Measurements from ENCODE around the gene FUNDC1.

Gene FUNDC1

GRCh38 chrX:44503560-44503959 lies 39.1 kb downstream of the FUNDC1 start:
- H3K4me3 ChIP-seq (ENCODE audit: low read length) = no peak overlapping the region
- no peak for TF ChIP-seq ZNF274 (IDR thresholded peaks at IDR 0.05; ENCODE audit: low read depth, low read length)

- no peak for TF ChIP-seq ZNF274 (IDR thresholded peaks at IDR 0.05; ENCODE audit: low read depth, low read length)
- H3K4me3 ChIP-seq (ENCODE audit: low read length) = no peak overlapping the region
Observed at GRCh38 chrX:44495091-44495490, 47.6 kb downstream of the FUNDC1 start.

- TF ChIP-seq ZNF274 (IDR thresholded peaks at IDR 0.05; ENCODE audit: low read depth, low read length) = no peak
- no peak overlapping the region for H3K4me3 ChIP-seq (ENCODE audit: low read length)
Observed at GRCh38 chrX:44494357-44494756, 48.3 kb downstream of the FUNDC1 start.

DNA sequence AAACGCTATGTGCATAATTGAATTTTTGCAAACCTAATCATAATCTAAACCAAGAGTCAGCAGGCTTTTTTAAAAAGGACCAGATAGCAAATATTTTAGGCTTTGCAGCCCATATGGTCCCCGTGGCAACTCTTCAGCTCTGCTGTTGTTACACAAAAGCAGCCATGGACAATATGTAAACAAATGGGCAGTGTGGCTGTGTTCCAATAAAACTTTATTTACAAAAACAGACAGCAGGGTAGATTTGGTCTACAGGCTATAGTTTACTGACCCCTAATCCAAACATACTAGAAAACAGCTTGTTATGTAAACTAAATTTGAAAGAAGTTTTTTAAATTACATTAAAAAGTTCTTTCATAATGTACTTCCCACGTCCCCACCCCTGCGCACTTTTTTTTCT lies 53.1 kb downstream of the FUNDC1 start:
- TF ChIP-seq ZNF274 (IDR thresholded peaks at IDR 0.05; ENCODE audit: low read depth, low read length) = no peak

DNA sequence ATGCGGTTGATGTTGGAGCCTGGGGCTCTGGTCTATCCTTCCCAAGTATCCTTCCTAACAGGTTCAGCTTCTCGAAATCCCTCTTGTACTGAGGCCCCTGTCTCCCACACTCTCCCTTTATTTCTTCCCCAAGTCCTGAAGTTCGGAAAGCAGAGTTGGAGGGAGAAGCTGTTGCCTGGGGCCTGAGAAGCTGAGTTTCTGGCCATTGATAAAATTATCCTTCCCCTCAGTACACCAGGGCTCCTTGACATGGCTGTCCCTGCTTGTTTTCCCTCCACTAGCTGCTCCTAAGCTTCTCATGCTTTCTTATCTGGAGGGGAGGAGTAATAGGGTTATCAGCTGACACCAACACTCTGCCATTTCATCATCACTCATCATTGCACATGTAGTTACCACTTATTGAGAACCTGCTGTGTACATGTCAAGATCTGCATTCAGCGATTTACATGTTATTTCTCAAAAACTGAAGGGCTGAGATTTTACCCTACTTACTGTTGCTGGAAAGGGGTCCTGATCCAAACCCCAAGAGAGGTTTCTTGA lies 58.0 kb downstream of the FUNDC1 start:
- H3K4me3 ChIP-seq (ENCODE audit: low read length) = no peak overlapping the region
- no peak for TF ChIP-seq ZNF274 (IDR thresholded peaks at IDR 0.05; ENCODE audit: low read depth, low read length)

More for the DNA sequence above, 53.1 kb downstream of the FUNDC1 start:
- no peak overlapping the region for H3K4me3 ChIP-seq (ENCODE audit: low read length)

DNA sequence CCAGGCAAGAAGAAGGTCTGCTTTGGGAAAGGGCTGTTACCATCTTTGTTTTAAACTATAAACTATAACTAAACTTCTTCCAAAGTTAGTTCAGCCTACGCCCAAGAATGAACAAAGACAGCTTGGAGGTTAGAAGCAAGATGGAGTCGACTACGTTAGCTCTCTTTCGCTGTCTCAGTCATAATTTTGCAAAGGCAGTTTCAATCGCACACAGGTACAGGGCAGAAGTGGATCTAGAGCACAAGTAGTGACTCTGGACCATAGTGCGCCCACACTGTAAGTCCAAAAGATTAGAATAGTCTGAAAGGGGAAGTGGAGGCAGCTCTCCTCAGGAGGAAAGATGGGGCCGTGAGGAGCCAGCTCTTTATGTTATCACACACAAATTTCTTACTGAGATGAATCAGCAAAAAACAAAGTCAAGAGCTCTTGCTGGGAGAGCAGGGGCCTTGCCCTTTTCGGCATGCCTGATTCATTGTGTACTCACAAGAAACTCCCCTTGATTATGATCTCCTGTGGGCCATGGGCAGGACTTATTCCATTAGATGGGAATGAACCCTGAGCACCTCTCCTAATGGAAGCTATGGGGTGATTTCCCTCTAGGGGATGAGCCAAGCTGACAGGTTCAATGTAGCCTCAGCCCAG lies 58.6 kb downstream of the FUNDC1 start:
- TF ChIP-seq ZNF274 (IDR thresholded peaks at IDR 0.05; ENCODE audit: low read depth, low read length) = no peak
- no peak overlapping the region for H3K4me3 ChIP-seq (ENCODE audit: low read length)

DNA sequence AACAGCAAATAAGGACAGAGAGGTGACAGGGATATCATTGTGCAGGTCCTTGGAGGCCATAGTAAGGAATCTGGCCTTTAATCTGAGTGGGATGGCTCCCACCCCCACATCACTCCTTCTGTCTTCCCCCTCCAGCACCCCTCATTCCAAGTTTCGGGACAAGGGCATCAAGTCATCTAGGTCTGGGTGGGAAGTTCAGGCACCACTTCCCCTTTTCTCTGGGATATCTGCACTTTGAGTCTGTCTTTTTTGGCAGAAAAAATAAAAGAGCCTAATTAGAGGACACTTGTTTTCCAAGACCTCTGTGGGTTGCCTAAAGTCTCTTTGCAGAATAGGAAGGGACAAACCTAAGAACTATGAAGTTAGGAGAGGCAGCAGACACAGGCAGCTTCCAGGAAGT lies 60.1 kb downstream of the FUNDC1 start:
- H3K4me3 ChIP-seq (ENCODE audit: low read length) = no peak overlapping the region
- TF ChIP-seq ZNF274 (IDR thresholded peaks at IDR 0.05; ENCODE audit: low read depth, low read length) = no peak

GRCh38 chrX:44480591-44480990 lies 62.1 kb downstream of the FUNDC1 start:
- no peak for TF ChIP-seq ZNF274 (IDR thresholded peaks at IDR 0.05; ENCODE audit: low read depth, low read length)

GRCh38 chrX:44474410-44474809 lies 68.2 kb downstream of the FUNDC1 start:
- TF ChIP-seq ZNF274 (IDR thresholded peaks at IDR 0.05; ENCODE audit: low read depth, low read length) = no peak
- H3K4me3 ChIP-seq (ENCODE audit: low read length) = no peak overlapping the region

More at GRCh38 chrX:44480591-44480990, 62.1 kb downstream of the FUNDC1 start:
- H3K4me3 ChIP-seq (ENCODE audit: low read length) = no peak overlapping the region

Data from GM08714 (cell line).